GM21367 (cell line): Measurements from ENCODE around the gene MAPK1IP1L.

ENCODE experiments used
- ATAC-seq: cut with Tn5 transposase; IDR thresholded peaks from one replicate; pipeline ENCODE4 v1.9.1; 2021; ENCODE audit not compliant: unreplicated experiment

MAPK1IP1L gene

GRCh38 chr14:55094292-55095157 lies 43.1 kb downstream of the MAPK1IP1L start:
- no peak for ATAC-seq

- peak; percentile 54 for ATAC-seq
Measured at GRCh38 chr14:55097881-55098560, 46.6 kb downstream of the MAPK1IP1L start.

GRCh38 chr14:55098561-55098898 lies 47.1 kb downstream of the MAPK1IP1L start:
- ATAC-seq = no peak

- no peak for ATAC-seq
Measured at GRCh38 chr14:55099756-55100155, 48.3 kb downstream of the MAPK1IP1L start.

- no peak for ATAC-seq
Measured at GRCh38 chr14:55101698-55102097, 50.3 kb downstream of the MAPK1IP1L start.

GRCh38 chr14:55102141-55102621 lies 50.7 kb downstream of the MAPK1IP1L start:
- ATAC-seq = peak; percentile 61

GRCh38 chr14:55103005-55103640 lies 51.7 kb downstream of the MAPK1IP1L start:
- ATAC-seq = peak; percentile 31

GRCh38 chr14:55103971-55104954 lies 52.8 kb downstream of the MAPK1IP1L start:
- no peak for ATAC-seq

- no peak for ATAC-seq
Measured at GRCh38 chr14:55105991-55106390, 54.5 kb downstream of the MAPK1IP1L start.

GRCh38 chr14:55107766-55108554 lies 56.5 kb downstream of the MAPK1IP1L start:
- ATAC-seq = no peak

- ATAC-seq = no peak
Measured at GRCh38 chr14:55109836-55110235, 58.4 kb downstream of the MAPK1IP1L start.

GRCh38 chr14:55111122-55111708 lies 59.8 kb downstream of the MAPK1IP1L start:
- ATAC-seq = no peak

GRCh38 chr14:55114720-55115119 lies 63.3 kb downstream of the MAPK1IP1L start:
- no peak for ATAC-seq

- no peak for ATAC-seq
Measured at GRCh38 chr14:55115460-55115859, 64.0 kb downstream of the MAPK1IP1L start.

- no peak for ATAC-seq
Measured at GRCh38 chr14:55115861-55116245, 64.4 kb downstream of the MAPK1IP1L start.

- ATAC-seq = no peak
Measured at GRCh38 chr14:55116246-55117030, 65.0 kb downstream of the MAPK1IP1L start.

- no peak for ATAC-seq
Measured at GRCh38 chr14:55117803-55118441, 66.5 kb downstream of the MAPK1IP1L start.

GRCh38 chr14:55118761-55119160 lies 67.3 kb downstream of the MAPK1IP1L start:
- ATAC-seq = no peak
